AG10803 (cell line): Measurements from ENCODE around the gene ATRN.
"Not testable (repeated sequence)": the region's sequence is repeated elsewhere in the genome, so short reads cannot be mapped to it uniquely, and the experiment has no call there.

Experiments used
- DNase-seq: peaks from one replicate; pipeline ENCODE4 v3.0.0; 2010; ENCODE audit warnings: low read depth
- H3K4me3 ChIP-seq: 2 replicates; pipeline ENCODE4 v1.5.1; 2011; ENCODE audit warnings: mild to moderate bottlenecking, low read length, control low read depth
- TF ChIP-seq, protein P1 (sequence below): conservative IDR thresholded peaks from 2 replicates; pipeline ENCODE4 v1.5.1; 2011; ENCODE audit warnings: mild to moderate bottlenecking, low read length, control low read depth, inconsistent platforms

The ATRN gene

DNA sequence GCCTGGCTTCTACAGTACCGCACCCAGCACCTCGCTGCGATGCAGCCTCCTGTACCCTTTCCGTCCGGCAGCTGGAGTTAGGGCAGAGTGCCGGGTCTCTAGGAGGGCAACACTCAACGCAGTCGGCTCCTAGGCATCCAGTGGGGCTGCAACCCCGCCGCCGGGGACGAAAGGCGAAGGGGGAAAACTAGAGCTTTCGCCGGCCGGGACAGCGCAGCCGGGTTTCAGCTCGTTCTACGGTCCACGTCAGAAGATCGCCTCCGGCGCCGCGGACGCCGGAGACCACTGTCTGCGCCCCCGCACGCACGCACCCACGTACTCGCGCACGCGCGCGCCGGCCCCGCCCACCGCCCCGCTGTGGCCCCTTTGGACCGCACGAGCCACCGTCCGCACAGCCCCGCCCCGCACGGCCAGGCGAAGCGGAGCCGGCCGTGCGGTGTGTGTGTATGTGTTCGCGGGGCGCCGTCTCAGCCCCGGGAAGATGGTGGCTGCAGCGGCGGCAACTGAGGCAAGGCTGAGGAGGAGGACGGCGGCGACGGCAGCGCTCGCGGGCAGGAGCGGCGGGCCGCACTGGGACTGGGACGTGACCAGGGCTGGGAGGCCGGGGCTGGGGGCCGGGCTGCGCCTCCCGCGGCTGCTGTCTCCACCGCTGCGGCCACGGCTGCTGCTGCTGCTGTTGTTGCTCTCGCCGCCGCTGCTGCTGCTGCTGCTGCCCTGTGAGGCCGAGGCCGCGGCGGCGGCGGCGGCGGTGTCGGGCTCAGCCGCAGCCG lies at the start of gene ATRN:
Gene ATRN, plus strand, starts transcription at position 392 of the 770 bp plus-strand sequence. Its CDS starts 90 bp downstream, at position 482.
- TF ChIP-seq, protein P1, sequence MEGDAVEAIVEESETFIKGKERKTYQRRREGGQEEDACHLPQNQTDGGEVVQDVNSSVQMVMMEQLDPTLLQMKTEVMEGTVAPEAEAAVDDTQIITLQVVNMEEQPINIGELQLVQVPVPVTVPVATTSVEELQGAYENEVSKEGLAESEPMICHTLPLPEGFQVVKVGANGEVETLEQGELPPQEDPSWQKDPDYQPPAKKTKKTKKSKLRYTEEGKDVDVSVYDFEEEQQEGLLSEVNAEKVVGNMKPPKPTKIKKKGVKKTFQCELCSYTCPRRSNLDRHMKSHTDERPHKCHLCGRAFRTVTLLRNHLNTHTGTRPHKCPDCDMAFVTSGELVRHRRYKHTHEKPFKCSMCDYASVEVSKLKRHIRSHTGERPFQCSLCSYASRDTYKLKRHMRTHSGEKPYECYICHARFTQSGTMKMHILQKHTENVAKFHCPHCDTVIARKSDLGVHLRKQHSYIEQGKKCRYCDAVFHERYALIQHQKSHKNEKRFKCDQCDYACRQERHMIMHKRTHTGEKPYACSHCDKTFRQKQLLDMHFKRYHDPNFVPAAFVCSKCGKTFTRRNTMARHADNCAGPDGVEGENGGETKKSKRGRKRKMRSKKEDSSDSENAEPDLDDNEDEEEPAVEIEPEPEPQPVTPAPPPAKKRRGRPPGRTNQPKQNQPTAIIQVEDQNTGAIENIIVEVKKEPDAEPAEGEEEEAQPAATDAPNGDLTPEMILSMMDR: 0 out of 2 replicates have a peak, but pooled peaks have one; percentile 2
- DNase-seq: peak; percentile 91
- H3K4me3 ChIP-seq: peak within 1 kb of the TSS; percentile 84

GRCh38 chr20:3421985-3422384 lies 48.8 kb upstream of the ATRN start:
- no peak for DNase-seq
- no peak overlapping the region for H3K4me3 ChIP-seq
- TF ChIP-seq, protein P1: no peak

DNA sequence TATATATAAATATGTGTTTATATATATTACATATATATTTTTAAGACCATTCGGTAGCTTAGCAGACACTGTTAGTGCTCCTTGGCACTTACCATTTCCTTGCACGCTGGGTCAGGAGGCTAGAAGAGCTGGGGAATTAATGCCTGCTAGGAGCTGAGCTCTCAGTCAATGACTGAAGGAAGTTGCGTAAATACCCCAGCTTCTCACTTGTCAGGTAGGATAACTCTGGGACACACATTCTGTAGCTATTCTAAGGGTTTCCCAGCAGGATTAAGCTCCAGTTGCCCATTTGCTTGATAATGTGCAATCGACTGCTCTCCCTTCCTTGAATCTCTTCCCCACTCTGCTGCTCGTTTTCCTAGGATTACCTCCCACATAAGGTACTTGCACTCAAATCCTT lies 47.7 kb upstream of the ATRN start:
- no peak overlapping the region for H3K4me3 ChIP-seq
- no peak for DNase-seq
- TF ChIP-seq, protein P1: no peak

DNA sequence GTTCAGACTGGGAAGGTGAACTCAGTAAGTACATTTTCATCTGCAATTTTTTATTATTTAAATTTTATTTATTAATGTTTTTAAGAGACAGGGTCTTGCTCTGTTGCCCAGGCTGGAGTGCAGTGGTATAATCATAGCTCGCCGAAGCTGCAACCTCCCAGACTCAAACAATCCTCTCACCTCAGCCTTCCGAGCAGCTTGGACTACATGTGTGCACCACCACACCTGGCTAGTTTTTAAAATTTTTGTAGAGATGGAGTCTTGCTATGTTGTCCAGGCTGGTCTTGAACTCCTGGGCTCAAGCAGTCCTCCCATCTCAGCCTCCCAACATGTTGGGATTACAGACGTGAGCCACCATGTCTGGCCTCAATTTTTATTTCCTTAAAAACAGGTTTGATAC lies 44.1 kb upstream of the ATRN start:
- H3K4me3 ChIP-seq, DNase-seq: not testable (repeated sequence)

DNA sequence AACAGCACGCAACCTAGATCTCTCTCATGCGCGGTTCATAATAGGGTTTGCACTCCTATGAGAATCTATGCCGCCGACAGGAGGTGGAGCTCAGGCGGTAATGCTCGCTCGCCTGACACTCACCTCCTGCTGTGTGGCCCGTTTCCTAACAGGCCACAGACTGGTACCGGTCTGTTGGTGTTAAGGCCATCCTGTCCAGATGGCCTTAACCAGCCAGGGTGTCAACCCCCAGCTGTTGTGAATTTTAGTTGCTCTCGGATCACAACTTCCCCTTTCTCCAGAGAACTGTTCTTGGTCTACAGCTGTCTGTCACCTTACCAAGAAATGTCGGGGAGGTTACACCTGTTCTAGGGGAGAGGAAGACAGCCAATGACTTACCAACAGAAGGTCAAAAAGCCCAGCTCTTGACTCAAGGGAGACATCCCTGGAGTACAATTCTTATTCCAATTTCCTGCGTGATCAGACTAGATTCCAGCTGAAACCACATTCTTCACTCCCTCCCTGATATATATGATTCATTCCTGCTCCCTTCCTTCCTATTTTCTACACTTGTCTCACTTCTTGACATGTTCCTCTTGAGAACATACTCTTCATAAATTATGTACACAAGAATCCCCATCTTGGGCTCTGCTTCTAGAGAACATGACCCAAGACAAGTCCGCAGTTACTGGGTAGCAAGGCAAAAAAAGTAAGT lies 40.3 kb upstream of the ATRN start:
- H3K4me3 ChIP-seq: no peak overlapping the region
- DNase-seq: no peak
- TF ChIP-seq, protein P1: no peak

GRCh38 chr20:3431109-3431508 lies 39.7 kb upstream of the ATRN start:
- peak; percentile 24 for DNase-seq
- no peak overlapping the region for H3K4me3 ChIP-seq
- TF ChIP-seq, protein P1: no peak

DNA sequence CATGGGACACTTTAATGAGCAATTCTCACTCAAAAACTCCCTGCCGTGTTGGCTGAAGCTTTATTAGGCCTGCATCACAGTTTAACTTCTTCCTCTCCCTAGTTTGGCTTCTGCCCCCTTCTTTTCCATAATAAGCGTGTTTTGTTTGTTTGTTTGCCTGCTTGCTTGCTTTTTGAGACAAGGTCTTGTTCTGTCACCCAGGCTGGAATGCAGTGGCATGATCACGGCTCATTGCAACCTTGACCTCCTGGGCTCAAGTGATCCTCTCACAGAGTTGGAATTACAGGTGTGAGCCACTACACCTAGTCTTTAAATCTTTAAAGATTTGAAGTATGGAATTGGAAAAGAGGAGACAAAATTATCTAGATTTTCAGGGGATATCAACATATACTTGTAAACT lies 38.0 kb upstream of the ATRN start:
- H3K4me3 ChIP-seq: no peak overlapping the region
- DNase-seq: no peak
- TF ChIP-seq, protein P1: no peak
